OCI-LY7 (cell line): Measurements from ENCODE around the gene C6orf89.

ENCODE experiments used
- EZH2phosphoT487 ChIP-seq: fragments of 200-600 bp; sonication (generic); IDR thresholded peaks from 2 replicates; pipeline ENCODE4 v1.6.1; 2018; ENCODE audit warnings: low read depth, borderline replicate concordance, mild to moderate bottlenecking, mixed run types, antibody characterized with exemption, low read length, moderate library complexity, mixed read lengths
- TF ChIP-seq, protein P1 (sequence below): fragments of 200-600 bp; sonication (generic); conservative IDR thresholded peaks from 2 replicates; pipeline ENCODE4 v1.5.1; 2014; ENCODE audit warnings: mild to moderate bottlenecking, antibody characterized with exemption, low read length, moderate library complexity, mixed read lengths

- TF ChIP-seq, protein P1, sequence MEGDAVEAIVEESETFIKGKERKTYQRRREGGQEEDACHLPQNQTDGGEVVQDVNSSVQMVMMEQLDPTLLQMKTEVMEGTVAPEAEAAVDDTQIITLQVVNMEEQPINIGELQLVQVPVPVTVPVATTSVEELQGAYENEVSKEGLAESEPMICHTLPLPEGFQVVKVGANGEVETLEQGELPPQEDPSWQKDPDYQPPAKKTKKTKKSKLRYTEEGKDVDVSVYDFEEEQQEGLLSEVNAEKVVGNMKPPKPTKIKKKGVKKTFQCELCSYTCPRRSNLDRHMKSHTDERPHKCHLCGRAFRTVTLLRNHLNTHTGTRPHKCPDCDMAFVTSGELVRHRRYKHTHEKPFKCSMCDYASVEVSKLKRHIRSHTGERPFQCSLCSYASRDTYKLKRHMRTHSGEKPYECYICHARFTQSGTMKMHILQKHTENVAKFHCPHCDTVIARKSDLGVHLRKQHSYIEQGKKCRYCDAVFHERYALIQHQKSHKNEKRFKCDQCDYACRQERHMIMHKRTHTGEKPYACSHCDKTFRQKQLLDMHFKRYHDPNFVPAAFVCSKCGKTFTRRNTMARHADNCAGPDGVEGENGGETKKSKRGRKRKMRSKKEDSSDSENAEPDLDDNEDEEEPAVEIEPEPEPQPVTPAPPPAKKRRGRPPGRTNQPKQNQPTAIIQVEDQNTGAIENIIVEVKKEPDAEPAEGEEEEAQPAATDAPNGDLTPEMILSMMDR: no peak
- no peak for TF ChIP-seq EZH2phosphoT487
Observed at GRCh38 chr6:36904851-36905393, 19.2 kb downstream of the C6orf89 start.
